Ovary (tissue), 9 donors: ENCODE data around the gene BORCS6. TPM values are rescaled to one million over a fixed set of nuclear protein-coding genes. Genes with fewer than 3 reads are reported as not detected.

Experiments used
- DNase-seq, 5 donors: peaks; one replicate each; pipeline ENCODE4 v3.0.0-alpha.2; 2019 to 2020
- H3K27ac ChIP-seq, 2 donors: fragments of 200-600 bp; one replicate each; pipeline versions ENCODE4 v1.5.1 to v1.8.0; 2019 to 2022
- H3K27me3 ChIP-seq: fragments of 200-600 bp; one replicate; pipeline ENCODE4 v1.8.0; 2022
- H3K36me3 ChIP-seq: fragments of 200-600 bp; sonication (generic); one replicate; pipeline ENCODE4 v1.5.1; 2019
- H3K4me1 ChIP-seq: one replicate; pipeline ENCODE4 v1.8.1; 2013; ENCODE audit warnings: mild to moderate bottlenecking, moderate library complexity; ENCODE audit not compliant: insufficient read depth
- H3K4me3 ChIP-seq: fragments of 200-600 bp; sonication (generic); one replicate; pipeline ENCODE4 v1.5.1; 2017
- H3K9me3 ChIP-seq, 2 donors: fragments of 200-600 bp in 1 of 2; sonication (generic) in 1 of 2; one replicate each; pipeline versions ENCODE4 v1.5.1 to v1.8.1; 2013 to 2019; ENCODE audit warnings: mild to moderate bottlenecking in 1 of 2, moderate library complexity in 1 of 2
- EP300 ChIP-seq: sonication (generic); formaldehyde crosslinking; IDR thresholded peaks from one replicate; pipeline ENCODE4 v1.6.1; 2017; ENCODE audit warnings: antibody characterized with exemption
- POLR2A ChIP-seq: fragments of 450-650 bp; IDR thresholded peaks from one replicate; pipeline ENCODE4 v1.6.1; 2017; ENCODE audit warnings: antibody characterized with exemption, mild to moderate bottlenecking, moderate library complexity
- WGBS, 3 donors: extraction: QIAGEN DNeasy Blood & Tissue Kit in 1 of 3; methylation state at CpG; one replicate each; pipeline versions ENCODE4 v1.1.5 to v1.1.7; 2013 to 2017; 5-methylcytosine and 5-hydroxymethylcytosine counted together
- intact Hi-C, 4 donors: fragments of 100-400 bp; cut with DNase I; formaldehyde crosslinking; loops; one replicate each; pipeline versions ENCODE4 v1.11.0 to v1.15.1; 2022 to 2023
- polyA plus RNA-seq, 2 donors: library from polyadenylated mRNA; stranded (reverse); fragments of 200-250 nt in 1 of 2; fragments of 350-450 nt in 1 of 2; fragmentation: Illumina TruSeq in 1 of 2; extraction: RNeasy Lipid Tissue Mini Kit (QIAGEN cat#74804) in 1 of 2; gene quantifications; one replicate each; pipeline ENCODE4 v1.2.3, GENCODE V29; 2013 to 2014
- total RNA-seq, 7 donors: library from RNA; depleted of rRNA in 2 of 7; stranded (reverse); fragments of >200 nt in 2 of 7; fragmentation: NEBNext Ultra II Directional in 3 of 7; extraction: Animal tissue kit (Norgen Biotek cat#: 25700) in 3 of 7; gene quantifications; one replicate each; pipeline versions ENCODE4 v1.1.0 to v1.2.4, GENCODE V29; 2016 to 2023
- TF ChIP-seq, protein P1 (sequence below), 3 donors: fragments of 450-650 bp in 2 of 3; fragments of 200-600 bp in 1 of 3; IDR thresholded peaks; one replicate each; pipeline versions ENCODE4 v1.5.1 to v1.8.0; 2016 to 2022; ENCODE audit warnings: antibody characterized with exemption in 3 of 3, mild to moderate bottlenecking in 1 of 3
- donor health status: DM: no; HTN: no; CAD: no; lungs with moderate emphysema.
- donor health status: DM: no; HTN: no; CAD: no.
- donor health status: Bipolar disorder and iron deficiency.
- donor health status: DM: yes; HTN: yes; CAD: no.
- donor health status: DM: no; HTN: no; CAD: no.
- donor health status: DM: yes; HTN: yes; CAD: no.

BORCS6 gene
- total and polyA plus RNA-seq, 9 donors, result 1.3 to 7.2 (median 6.7) TPM

DNA sequence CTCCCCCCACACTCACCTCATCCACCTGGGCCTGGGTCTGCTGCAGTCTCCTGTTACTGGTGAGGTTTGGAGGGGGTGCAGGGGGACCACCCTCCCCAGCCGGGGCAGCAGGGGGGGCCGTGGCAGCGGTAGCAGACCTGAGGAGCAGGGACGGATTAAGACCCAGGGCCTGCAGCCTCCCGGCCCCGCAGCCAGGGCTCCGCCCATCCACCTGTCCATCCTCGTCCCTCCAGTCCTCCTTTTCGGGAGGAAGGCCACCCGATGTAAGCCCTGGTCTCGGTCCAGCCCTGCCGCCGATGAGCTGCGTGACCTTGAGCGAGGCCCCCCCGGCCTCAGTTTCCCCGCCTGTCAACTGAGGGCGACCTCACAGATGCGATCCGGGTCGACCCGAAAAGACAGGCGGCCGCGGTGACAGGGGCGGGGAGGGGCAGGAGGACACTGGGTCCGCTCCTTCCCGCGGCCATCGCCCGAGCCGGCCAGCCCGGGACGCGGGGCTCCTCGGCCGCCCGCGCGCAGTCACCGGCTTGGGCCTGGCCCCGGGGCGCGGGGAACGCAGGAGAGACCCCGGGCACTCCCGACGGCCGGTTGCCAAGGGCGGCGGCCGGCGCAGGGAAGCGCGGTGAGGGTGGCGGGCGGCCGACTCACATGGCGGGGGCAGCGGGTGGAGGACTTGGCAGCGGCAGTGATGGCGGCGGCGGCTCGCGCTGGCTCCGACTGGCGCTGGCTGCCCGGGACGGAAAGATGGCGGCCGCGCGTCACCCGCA, 27.6 kb downstream of the BORCS6 start, which contains the start of gene VAMP2:
VAMP2 (minus strand) TSS at position 716 of the 764 bp plus-strand sequence; CDS start at position 647, 69 bp downstream.
- H3K4me1 ChIP-seq, result peaks cover 16% of the 10 kb centered on the region
- intact Hi-C loops, result loop anchor here in 2 of 4 donors (2.0 kb wide), 2 partner anchors 40 to 56 kb away; no protein-coding TSS in a partner anchor
- WGBS, 3 donors, result 0 to 3% (median 1%) methylated on average over 13 to 75 of the region's 75 CpGs
- DNase-seq, result peak; percentile 83 to 93 (median 88)
- no peaks in the 10 kb centered on the region for H3K9me3 ChIP-seq
- H3K27ac ChIP-seq, result peak within 1 kb of the TSS; percentile 99 to 100
- no peaks in the 10 kb centered on the region for H3K36me3 ChIP-seq
- TF ChIP-seq, protein P1, sequence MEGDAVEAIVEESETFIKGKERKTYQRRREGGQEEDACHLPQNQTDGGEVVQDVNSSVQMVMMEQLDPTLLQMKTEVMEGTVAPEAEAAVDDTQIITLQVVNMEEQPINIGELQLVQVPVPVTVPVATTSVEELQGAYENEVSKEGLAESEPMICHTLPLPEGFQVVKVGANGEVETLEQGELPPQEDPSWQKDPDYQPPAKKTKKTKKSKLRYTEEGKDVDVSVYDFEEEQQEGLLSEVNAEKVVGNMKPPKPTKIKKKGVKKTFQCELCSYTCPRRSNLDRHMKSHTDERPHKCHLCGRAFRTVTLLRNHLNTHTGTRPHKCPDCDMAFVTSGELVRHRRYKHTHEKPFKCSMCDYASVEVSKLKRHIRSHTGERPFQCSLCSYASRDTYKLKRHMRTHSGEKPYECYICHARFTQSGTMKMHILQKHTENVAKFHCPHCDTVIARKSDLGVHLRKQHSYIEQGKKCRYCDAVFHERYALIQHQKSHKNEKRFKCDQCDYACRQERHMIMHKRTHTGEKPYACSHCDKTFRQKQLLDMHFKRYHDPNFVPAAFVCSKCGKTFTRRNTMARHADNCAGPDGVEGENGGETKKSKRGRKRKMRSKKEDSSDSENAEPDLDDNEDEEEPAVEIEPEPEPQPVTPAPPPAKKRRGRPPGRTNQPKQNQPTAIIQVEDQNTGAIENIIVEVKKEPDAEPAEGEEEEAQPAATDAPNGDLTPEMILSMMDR (IDR thresholded peaks at IDR 0.05), result peak in 2 of 3 donors; percentile 17 to 23
- TF ChIP-seq POLR2A (peak; percentile 95), EP300 (no peak)
- peak within 1 kb of the TSS; percentile 77 for H3K4me3 ChIP-seq
- H3K27me3 ChIP-seq, result no peaks in the 10 kb centered on the region

DNA sequence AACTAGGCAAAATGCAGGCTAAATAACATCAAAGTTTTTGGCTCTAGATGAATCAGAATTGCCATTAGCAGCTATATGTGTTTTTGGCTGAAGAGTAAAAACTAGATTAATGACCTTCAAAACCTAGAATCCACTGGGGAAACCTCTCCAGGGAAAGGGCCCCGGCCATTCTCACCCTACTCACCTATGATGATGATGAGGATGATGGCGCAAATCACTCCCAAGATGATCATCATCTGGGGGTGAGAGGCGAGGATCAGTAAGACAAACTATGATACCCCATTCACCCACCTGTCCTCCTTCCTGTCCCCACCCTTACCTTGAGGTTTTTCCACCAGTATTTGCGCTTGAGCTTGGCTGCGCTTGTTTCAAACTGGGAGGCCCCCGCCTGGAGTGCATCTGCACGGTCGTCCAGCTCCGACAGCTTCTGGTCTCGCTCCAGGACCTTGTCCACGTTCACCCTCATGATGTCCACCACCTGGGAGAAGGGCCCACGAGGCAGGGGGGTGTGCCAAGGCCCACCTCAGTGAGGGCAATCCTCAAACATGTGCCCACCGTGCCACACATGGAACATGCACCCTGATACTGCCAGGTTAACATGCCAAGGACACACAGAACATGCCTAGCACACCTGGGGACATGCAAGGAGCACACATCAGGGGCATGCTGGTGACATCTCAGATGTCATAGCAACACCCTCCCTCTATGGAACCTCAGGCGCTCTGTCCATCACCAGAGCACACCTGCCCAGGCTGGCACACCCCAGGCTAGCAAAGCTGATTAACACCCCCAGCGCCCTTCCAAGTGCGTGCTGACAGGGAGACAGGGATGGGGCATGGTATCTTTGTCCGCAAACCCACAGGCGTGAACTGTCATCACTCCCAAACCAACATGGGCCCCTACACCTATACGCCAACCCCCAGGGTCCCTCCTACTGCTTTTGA, 28.4 kb downstream of the BORCS6 start:
- intact Hi-C loops, result loop anchor here in 2 of 4 donors (2.0 kb wide), 3 partner anchors 23 to 57 kb away; no protein-coding TSS in a partner anchor
- peaks cover 16% of the 10 kb centered on the region for H3K4me1 ChIP-seq
- DNase-seq, result peak in 2 of 5 donors; percentile 51 to 57

DNA sequence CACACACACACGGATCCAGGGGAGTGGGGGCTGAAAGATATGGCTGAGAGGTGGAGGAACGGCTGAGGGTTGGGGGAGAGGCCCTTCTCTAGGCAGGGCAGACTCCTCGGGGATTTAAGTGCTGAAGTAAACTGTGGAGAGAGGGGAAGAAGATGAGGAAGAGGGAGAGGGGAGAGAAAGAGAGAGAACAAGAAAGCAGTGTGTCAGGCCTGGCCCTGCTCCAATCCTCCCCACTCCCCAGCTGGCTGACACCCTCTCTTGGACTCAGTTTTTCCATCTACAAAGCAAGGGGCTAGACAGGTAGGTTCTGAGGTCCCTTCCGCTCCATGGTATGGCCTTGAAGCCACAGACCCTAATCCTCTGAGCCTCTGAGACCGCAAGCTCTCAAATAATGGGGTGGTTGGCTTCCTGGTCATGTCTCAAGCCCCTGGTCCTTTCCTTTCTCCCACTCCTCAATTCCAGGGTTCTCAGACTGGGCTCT, 29.2 kb downstream of the BORCS6 start:
- no peak for DNase-seq
- H3K27ac ChIP-seq, result peak overlapping the region; percentile 99 to 100
- 45 to 53% (median 49%) methylated on average over 5 of the region's 5 CpGs for WGBS, 3 donors

More for the DNA sequence above, 28.4 kb downstream of the BORCS6 start:
- 35 to 47% (median 37%) methylated on average over 19 of the region's 19 CpGs for WGBS, 3 donors
- no peaks in the 10 kb centered on the region for H3K36me3 ChIP-seq
- no peak for TF ChIP-seq POLR2A
- TF ChIP-seq EP300, result no peak
- TF ChIP-seq, protein P1 (IDR thresholded peaks at IDR 0.05), result no peak
- no peaks in the 10 kb centered on the region for H3K27me3 ChIP-seq
- peak overlapping the region; percentile 99 to 100 for H3K27ac ChIP-seq
- peak overlapping the region; percentile 77 for H3K4me3 ChIP-seq
- H3K9me3 ChIP-seq, result no peaks in the 10 kb centered on the region

More for the DNA sequence above, 29.2 kb downstream of the BORCS6 start:
- intact Hi-C loops, result loop anchor here in 1 of 4 donors (2.0 kb wide), 1 partner anchor 22 kb away; no protein-coding TSS in a partner anchor
- Histone ChIP-seq H3K36me3 (no peaks in the 10 kb centered on the region), H3K4me1 (peaks cover 16% of the 10 kb centered on the region), H3K9me3 (no peaks in the 10 kb centered on the region), H3K4me3 (no peak overlapping the region), H3K27me3 (no peaks in the 10 kb centered on the region)
- TF ChIP-seq, protein P1 (IDR thresholded peaks at IDR 0.05), result no peak
- TF ChIP-seq POLR2A (no peak), EP300 (no peak)
